HG02981 (cell line): ENCODE measurements around the gene UROC1.
A peak's percentile ranks its signal among the peaks of the same experiment; 100 is the strongest.

ENCODE experiments used
- ATAC-seq: cut with Tn5 transposase; IDR thresholded peaks from one replicate; pipeline ENCODE4 v1.9.1; 2021; ENCODE audit warnings: mild to moderate bottlenecking, moderate library complexity; ENCODE audit not compliant: unreplicated experiment

UROC1 gene

GRCh38 chr3:126481808-126482502 is 35.6 kb downstream of the UROC1 start:
- ATAC-seq, result no peak

- ATAC-seq, result no peak
Measured at GRCh38 chr3:126480861-126481260, 36.7 kb downstream of the UROC1 start.

GRCh38 chr3:126480206-126480605 is 37.4 kb downstream of the UROC1 start:
- no peak for ATAC-seq

- no peak for ATAC-seq
Measured at GRCh38 chr3:126479642-126480041, 37.9 kb downstream of the UROC1 start.

- ATAC-seq, result no peak
Measured at GRCh38 chr3:126478581-126479310, 38.8 kb downstream of the UROC1 start.

- ATAC-seq, result no peak
Measured at GRCh38 chr3:126477061-126477380, 40.6 kb downstream of the UROC1 start.

- peak; percentile 12 for ATAC-seq
Measured at GRCh38 chr3:126476166-126477060, 41.2 kb downstream of the UROC1 start.

- peak; percentile 78 for ATAC-seq
Measured at GRCh38 chr3:126475413-126476114, 42.0 kb downstream of the UROC1 start, which contains the start of gene ZXDC. ZXDC (minus strand) TSS chr3:126475891; CDS start chr3:126475865, 26 bp downstream.

- peak; percentile 24 for ATAC-seq
Measured at GRCh38 chr3:126474498-126475412, 42.8 kb downstream of the UROC1 start.

GRCh38 chr3:126473292-126474168 is 44.0 kb downstream of the UROC1 start:
- ATAC-seq, result no peak

GRCh38 chr3:126472277-126473006 is 45.1 kb downstream of the UROC1 start:
- no peak for ATAC-seq

GRCh38 chr3:126469479-126469878 is 48.1 kb downstream of the UROC1 start:
- ATAC-seq, result no peak

- no peak for ATAC-seq
Measured at GRCh38 chr3:126468028-126468891, 49.3 kb downstream of the UROC1 start.

- no peak for ATAC-seq
Measured at GRCh38 chr3:126467611-126467955, 50.0 kb downstream of the UROC1 start.

- ATAC-seq, result no peak
Measured at GRCh38 chr3:126466886-126467610, 50.5 kb downstream of the UROC1 start.

- no peak for ATAC-seq
Measured at GRCh38 chr3:126465928-126466544, 51.5 kb downstream of the UROC1 start.
